NCI-H345 treated with DMSO at 0.1 percent for 48 hours (cell line): ENCODE results near the gene ZNF761.

Experiments used
- DNase-seq: peaks from one replicate; lab custom pipeline; 2025; ENCODE audit not compliant: unreplicated experiment; lab: John Stamatoyannopoulos, UW

Gene ZNF761

DNA sequence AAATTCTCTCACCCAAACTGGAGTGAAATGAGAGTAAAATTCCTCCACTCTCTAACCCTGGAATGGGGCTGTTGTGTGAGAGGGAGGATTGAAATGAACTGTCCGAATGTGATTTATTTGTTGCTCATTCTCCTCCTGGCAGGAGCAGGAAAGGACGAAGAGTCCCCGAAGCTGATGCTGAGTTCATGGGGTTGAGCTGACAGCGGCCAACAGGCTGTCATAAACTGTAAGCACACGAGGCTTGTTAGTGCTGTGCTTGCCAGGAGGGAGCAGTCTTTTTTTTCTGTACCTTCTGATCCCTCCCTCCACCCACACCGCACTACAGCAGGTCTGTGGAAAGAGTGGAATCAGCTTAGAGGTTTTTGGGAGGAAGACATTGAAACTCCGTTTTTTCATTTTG is 73.1 kb downstream of the ZNF761 start:
- no peak for DNase-seq

GRCh38 chr19:53506728-53507127 is 74.9 kb downstream of the ZNF761 start:
- no peak for DNase-seq
